T-cell (primary cell): ENCODE data around the gene C1R. TPM values are rescaled to one million over a fixed set of nuclear protein-coding genes. Genes with fewer than 3 reads are reported as not detected.

ENCODE experiments used
- ATAC-seq, 4 experiments: fragments of 200-7000 bp in 3 of 4; fragments of 150-1000 bp in 1 of 4; cut with Tn5 transposase; replicated peaks in 1 of 4; 1 replicate in 3 of 4; 2 replicates in 1 of 4; pipeline ENCODE4 v1.10.0; 2021; ENCODE audit warnings: moderate library complexity in 3 of 4, mild to moderate bottlenecking in 2 of 4, moderate number of reproducible peaks in 1 of 4
- CTCF ChIA-PET, 2 donors: fragments of 300-600 bp; sonication (Branson Sonifier 250); formaldehyde crosslinking; loops; one replicate each; lab custom pipeline; 2022; ENCODE audit warnings: antibody characterized with exemption in 2 of 2; lab: Charles Lee
- POLR2A ChIA-PET, 2 donors: fragments of 300-600 bp; sonication (Branson Sonifier 250); formaldehyde crosslinking; loops; one replicate each; lab custom pipeline; 2022; ENCODE audit warnings: antibody characterized with exemption in 2 of 2; lab: Charles Lee
- DNase-seq, 35 experiments: peaks; one replicate each; pipeline versions ENCODE4 v3.0.0 to v3.0.0-alpha.2; 2013 to 2023
- H3K27ac ChIP-seq: one replicate; pipeline ENCODE4 v1.5.1; 2013; ENCODE audit warnings: low read length
- H3K27me3 ChIP-seq, 2 experiments: replicated peaks in 1 of 2; 1 replicate in 1 of 2; 2 replicates in 1 of 2; pipeline versions ENCODE4 v1.6.1 to v1.7.0; 2013; ENCODE audit warnings: low read length in 1 of 2, mixed read lengths in 1 of 2; ENCODE audit not compliant: control insufficient read depth in 2 of 2, insufficient read depth in 2 of 2; ENCODE audit errors: extremely low read depth in 1 of 2
- H3K36me3 ChIP-seq, 2 donors: 1 replicate in 1 of 2; 2 replicates in 1 of 2; pipeline versions ENCODE4 v1.6.1 to v1.7.0; 2013; ENCODE audit warnings: low read length in 1 of 2; ENCODE audit not compliant: control insufficient read depth in 2 of 2, insufficient read depth in 1 of 2; ENCODE audit errors: extremely low read depth in 1 of 2
- H3K4me1 ChIP-seq, 2 experiments: 1 replicate in 1 of 2; 2 replicates in 1 of 2; pipeline versions ENCODE4 v1.6.1 to v1.7.0; 2013; ENCODE audit warnings: low read length in 2 of 2, mixed read lengths in 1 of 2; ENCODE audit not compliant: insufficient read depth in 2 of 2, control insufficient read depth in 1 of 2; ENCODE audit errors: extremely low read depth in 1 of 2
- H3K4me3 ChIP-seq, 2 donors: 1 replicate in 1 of 2; 2 replicates in 1 of 2; pipeline versions ENCODE4 v1.5.1 to v1.7.0; 2013; ENCODE audit warnings: mild to moderate bottlenecking in 2 of 2, low read length in 1 of 2, moderate library complexity in 1 of 2; ENCODE audit not compliant: control insufficient read depth in 1 of 2; ENCODE audit errors: extremely low read depth in 1 of 2
- H3K9me3 ChIP-seq: 2 replicates; pipeline ENCODE4 v1.7.0; 2013
- H3K27ac Mint-ChIP-seq, 2 donors: one replicate each; pipeline ENCODE4 v1.8.0; 2020 to 2021; ENCODE audit warnings: mild to moderate bottlenecking in 2 of 2, mixed read lengths in 2 of 2
- H3K27me3 Mint-ChIP-seq, 2 donors: one replicate each; pipeline ENCODE4 v1.8.0; 2021 to 2022; ENCODE audit warnings: mixed read lengths in 2 of 2
- H3K36me3 Mint-ChIP-seq: one replicate; pipeline ENCODE4 v1.8.0; 2021; ENCODE audit warnings: mixed read lengths
- H3K4me1 Mint-ChIP-seq, 3 donors: one replicate each; pipeline ENCODE4 v1.8.0; 2020 to 2022; ENCODE audit warnings: mixed read lengths in 3 of 3, mild to moderate bottlenecking in 1 of 3
- H3K4me3 Mint-ChIP-seq, 3 donors: one replicate each; pipeline ENCODE4 v1.8.0; 2020 to 2022; ENCODE audit warnings: mild to moderate bottlenecking in 3 of 3, mixed read lengths in 3 of 3, moderate library complexity in 3 of 3
- H3K9me3 Mint-ChIP-seq, 3 donors: one replicate each; pipeline ENCODE4 v1.8.0; 2020 to 2022; ENCODE audit warnings: mixed read lengths in 3 of 3
- WGBS: methylation state at CpG from one replicate; pipeline ENCODE4 v1.1.5; 2013; ENCODE audit warnings: missing lambda C conversion rate; ENCODE audit not compliant: insufficient coverage; 5-methylcytosine and 5-hydroxymethylcytosine counted together
- total RNA-seq, 35 experiments: library from RNA in 6 of 35; stranded (reverse) in 6 of 35; fragments of 120-200 nt in 1 of 35; gene quantifications; one replicate each; pipeline versions ENCODE4 v1.2.1 to v1.2.4 and lab custom pipeline; 2013 to 2026

Gene C1R
- total RNA-seq, 5 donors from 2014 or later (not counting 1 experiment from before 2014, with no cell fraction given): 2.2 to 5.9 (median 3.6) TPM

- H3K9me3 ChIP-seq: no peaks in the 10 kb centered on the region
- no peak overlapping the region for H3K4me3 Mint-ChIP-seq
- no peaks in the 10 kb centered on the region for H3K36me3 Mint-ChIP-seq
- H3K27me3 ChIP-seq: peaks cover 0 to 20% of the 10 kb centered on the region in 2 experiments
- DNase-seq (no peak), ATAC-seq (no peak)
- peaks cover 6 to 12% of the 10 kb centered on the region in 2 donors for H3K27me3 Mint-ChIP-seq
- H3K4me3 ChIP-seq: no peak overlapping the region
- H3K36me3 ChIP-seq: no peaks in the 10 kb centered on the region
- no peaks in the 10 kb centered on the region for H3K9me3 Mint-ChIP-seq
- WGBS: 85% methylated on average over 6 of the region's 6 CpGs
- CTCF ChIA-PET: no interaction called here
- POLR2A ChIA-PET: no interaction called here
- no peak overlapping the region for H3K27ac Mint-ChIP-seq
- peaks cover 0 to 7% (median 0%) of the 10 kb centered on the region in 3 donors for H3K4me1 Mint-ChIP-seq
- no peaks in the 10 kb centered on the region for H3K4me1 ChIP-seq
- H3K27ac ChIP-seq: no peak overlapping the region
These were observed 20.2 kb downstream of the C1R start for GRCh38 chr12:7072035-7072434.

GRCh38 chr12:7069386-7069785 is 22.9 kb downstream of the C1R start:
- no peak for DNase-seq
- Histone ChIP-seq H3K36me3 (no peaks in the 10 kb centered on the region), H3K27me3 (peaks cover 0 to 14% of the 10 kb centered on the region in 2 experiments), H3K9me3 (no peaks in the 10 kb centered on the region), H3K4me1 (no peaks in the 10 kb centered on the region), H3K27ac (no peak overlapping the region), H3K4me3 (no peak overlapping the region)
- no peaks in the 10 kb centered on the region for H3K9me3 Mint-ChIP-seq
- H3K27me3 Mint-ChIP-seq: peaks cover 10 to 11% of the 10 kb centered on the region in 2 donors
- H3K4me1 Mint-ChIP-seq: no peaks in the 10 kb centered on the region
- POLR2A ChIA-PET: no interaction called here
- H3K27ac Mint-ChIP-seq: no peak overlapping the region
- H3K4me3 Mint-ChIP-seq: no peak overlapping the region
- WGBS: 68% methylated on average over 3 of the region's 6 CpGs
- ATAC-seq: no peak
- H3K36me3 Mint-ChIP-seq: no peaks in the 10 kb centered on the region
- CTCF ChIA-PET: no interaction called here

DNA sequence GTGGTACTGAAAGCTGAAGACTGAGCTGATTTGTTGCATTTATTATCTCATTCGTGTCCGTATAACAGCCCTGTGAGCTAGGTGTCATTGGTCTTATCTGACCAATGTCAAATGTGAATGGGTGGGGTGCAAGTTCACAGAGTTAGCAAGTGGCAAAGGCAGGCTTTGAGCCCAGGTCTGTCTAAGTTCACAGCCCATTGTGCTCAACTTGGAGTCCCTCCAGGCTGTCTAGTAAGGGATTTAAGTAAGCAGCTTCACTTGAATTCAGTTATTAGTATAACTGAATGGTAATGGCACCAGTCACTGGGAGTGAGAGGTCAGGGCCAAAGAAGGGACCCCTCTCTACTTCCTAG is 23.3 kb downstream of the C1R start:
- CTCF ChIA-PET: no interaction called here
- H3K4me3 Mint-ChIP-seq: no peak overlapping the region
- H3K36me3 ChIP-seq: no peaks in the 10 kb centered on the region
- no peak overlapping the region for H3K27ac ChIP-seq
- H3K9me3 Mint-ChIP-seq: no peaks in the 10 kb centered on the region
- H3K27ac Mint-ChIP-seq: no peak overlapping the region
- H3K4me1 Mint-ChIP-seq: no peaks in the 10 kb centered on the region
- H3K27me3 ChIP-seq: peaks cover 0 to 13% of the 10 kb centered on the region in 2 experiments
- peaks cover 10 to 11% of the 10 kb centered on the region in 2 donors for H3K27me3 Mint-ChIP-seq
- H3K4me3 ChIP-seq: no peak overlapping the region
- H3K4me1 ChIP-seq: no peaks in the 10 kb centered on the region
- no peaks in the 10 kb centered on the region for H3K9me3 ChIP-seq
- ATAC-seq: no peak
- DNase-seq: no peak
- POLR2A ChIA-PET: no interaction called here
- H3K36me3 Mint-ChIP-seq: no peaks in the 10 kb centered on the region
- 100% methylated on average over 2 of the region's 2 CpGs for WGBS

- Mint-ChIP-seq H3K4me1 (no peaks in the 10 kb centered on the region), H3K27me3 (peaks cover 7 to 10% of the 10 kb centered on the region in 2 donors), H3K9me3 (no peaks in the 10 kb centered on the region), H3K36me3 (no peaks in the 10 kb centered on the region), H3K27ac (no peak overlapping the region), H3K4me3 (no peak overlapping the region)
- peaks cover 0 to 13% of the 10 kb centered on the region in 2 experiments for H3K27me3 ChIP-seq
- no peak for ATAC-seq
- POLR2A ChIA-PET: no interaction called here
- CTCF ChIA-PET: no interaction called here
- DNase-seq: no peak
- no peaks in the 10 kb centered on the region for H3K36me3 ChIP-seq
- no peak overlapping the region for H3K27ac ChIP-seq
- H3K4me3 ChIP-seq: no peak overlapping the region
- no peaks in the 10 kb centered on the region for H3K4me1 ChIP-seq
- 85% methylated on average over 7 of the region's 11 CpGs for WGBS
- H3K9me3 ChIP-seq: no peaks in the 10 kb centered on the region
These were observed 23.8 kb downstream of the C1R start for GRCh38 chr12:7068240-7068993.

- POLR2A ChIA-PET: no interaction called here
- ATAC-seq (no peak), DNase-seq (no peak)
- H3K4me1 Mint-ChIP-seq: no peaks in the 10 kb centered on the region
- peaks cover 10% of the 10 kb centered on the region in 2 donors for H3K27me3 Mint-ChIP-seq
- H3K9me3 Mint-ChIP-seq: no peaks in the 10 kb centered on the region
- H3K36me3 ChIP-seq: no peaks in the 10 kb centered on the region
- H3K4me3 Mint-ChIP-seq: no peak overlapping the region
- no peaks in the 10 kb centered on the region for H3K9me3 ChIP-seq
- H3K36me3 Mint-ChIP-seq: no peaks in the 10 kb centered on the region
- H3K4me1 ChIP-seq: no peaks in the 10 kb centered on the region
- H3K27ac Mint-ChIP-seq: no peak overlapping the region
- no peak overlapping the region for H3K27ac ChIP-seq
- peaks cover 0 to 13% of the 10 kb centered on the region in 2 experiments for H3K27me3 ChIP-seq
- CTCF ChIA-PET: no interaction called here
- no peak overlapping the region for H3K4me3 ChIP-seq
- 78% methylated on average over 5 of the region's 7 CpGs for WGBS
These were observed 25.1 kb downstream of the C1R start for GRCh38 chr12:7067096-7067495.

DNA sequence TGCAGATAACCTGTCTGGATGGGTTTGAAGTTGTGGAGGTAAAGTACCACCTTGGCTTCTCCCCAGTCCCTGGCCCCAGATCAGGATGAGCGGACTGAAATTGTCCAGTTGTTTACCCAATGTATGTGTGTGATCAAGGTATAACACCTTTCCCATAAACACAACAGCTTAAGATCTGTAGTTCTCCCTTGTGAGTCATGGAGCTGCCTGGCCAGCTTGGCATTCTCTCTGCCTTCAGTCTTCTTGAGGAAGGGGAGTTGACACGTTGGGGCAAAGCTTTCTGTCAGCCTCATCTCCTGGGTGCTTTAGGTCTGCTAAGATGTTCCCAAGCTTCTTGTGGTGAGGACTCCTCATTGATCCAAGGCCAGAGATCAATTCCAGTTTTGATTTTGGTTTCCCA is 25.6 kb downstream of the C1R start:
- H3K27me3 ChIP-seq: peaks cover 0 to 14% of the 10 kb centered on the region in 2 experiments
- no peaks in the 10 kb centered on the region for H3K9me3 Mint-ChIP-seq
- DNase-seq: no peak
- ATAC-seq: no peak
- H3K27me3 Mint-ChIP-seq: peaks cover 10% of the 10 kb centered on the region in 2 donors
- ChIA-PET POLR2A (no interaction called here), CTCF (no interaction called here)
- no peaks in the 10 kb centered on the region for H3K4me1 ChIP-seq
- H3K27ac Mint-ChIP-seq: no peak overlapping the region
- no peak overlapping the region for H3K27ac ChIP-seq
- no peaks in the 10 kb centered on the region for H3K36me3 ChIP-seq
- no peaks in the 10 kb centered on the region for H3K36me3 Mint-ChIP-seq
- no peaks in the 10 kb centered on the region for H3K4me1 Mint-ChIP-seq
- H3K9me3 ChIP-seq: no peaks in the 10 kb centered on the region
- no peak overlapping the region for H3K4me3 ChIP-seq
- WGBS: no CpG with 5 or more reads among the region's 2 CpGs
- no peak overlapping the region for H3K4me3 Mint-ChIP-seq
